HL-60 (cell line): ENCODE data around the gene CLOCK.

Experiments
- DNase-seq, 2 experiments: peaks; one replicate each; pipeline ENCODE4 v3.0.0-alpha.2; 2010 to 2020; ENCODE audit warnings: low read depth in 1 of 2, low spot score in 1 of 2
- H3K27ac ChIP-seq: fragments of 250-450 bp; sonication (Bioruptor Pico); replicated peaks from 2 replicates; pipeline ENCODE4 v1.5.1; 2020; ENCODE audit warnings: mild to moderate bottlenecking, moderate library complexity
- H3K27me3 ChIP-seq: fragments of 250-450 bp; sonication (Bioruptor Pico); 2 replicates; pipeline ENCODE4 v1.5.1; 2021; ENCODE audit warnings: mild to moderate bottlenecking, moderate library complexity; ENCODE audit not compliant: insufficient read depth, poor library complexity, severe bottlenecking
- H3K4me3 ChIP-seq: replicated peaks from 2 replicates; pipeline ENCODE4 v1.5.1; 2011; ENCODE audit warnings: mild to moderate bottlenecking, control low read depth, low read length; ENCODE audit not compliant: insufficient read depth
- GABPA ChIP-seq: IDR thresholded peaks from 2 replicates; pipeline ENCODE4 v1.6.1; 2012; ENCODE audit warnings: low read depth
- POLR2AphosphoS5 ChIP-seq: IDR thresholded peaks from 2 replicates; pipeline ENCODE4 v1.6.1; 2012; ENCODE audit warnings: low read depth
- SPI1 ChIP-seq: IDR thresholded peaks from 2 replicates; pipeline ENCODE4 v1.6.1; 2012; ENCODE audit warnings: low read depth, mild to moderate bottlenecking, borderline replicate concordance
- TF ChIP-seq, protein P1 (sequence below): IDR thresholded peaks from one replicate; pipeline ENCODE4 v1.5.1; 2011; ENCODE audit warnings: low read length, control low read depth, inconsistent platforms; ENCODE audit not compliant: insufficient read depth
- TF ChIP-seq, protein P2 (sequence below): IDR thresholded peaks from 2 replicates; pipeline ENCODE4 v1.6.1; 2012; ENCODE audit warnings: low read depth; ENCODE audit not compliant: insufficient replicate concordance

Gene CLOCK

DNA sequence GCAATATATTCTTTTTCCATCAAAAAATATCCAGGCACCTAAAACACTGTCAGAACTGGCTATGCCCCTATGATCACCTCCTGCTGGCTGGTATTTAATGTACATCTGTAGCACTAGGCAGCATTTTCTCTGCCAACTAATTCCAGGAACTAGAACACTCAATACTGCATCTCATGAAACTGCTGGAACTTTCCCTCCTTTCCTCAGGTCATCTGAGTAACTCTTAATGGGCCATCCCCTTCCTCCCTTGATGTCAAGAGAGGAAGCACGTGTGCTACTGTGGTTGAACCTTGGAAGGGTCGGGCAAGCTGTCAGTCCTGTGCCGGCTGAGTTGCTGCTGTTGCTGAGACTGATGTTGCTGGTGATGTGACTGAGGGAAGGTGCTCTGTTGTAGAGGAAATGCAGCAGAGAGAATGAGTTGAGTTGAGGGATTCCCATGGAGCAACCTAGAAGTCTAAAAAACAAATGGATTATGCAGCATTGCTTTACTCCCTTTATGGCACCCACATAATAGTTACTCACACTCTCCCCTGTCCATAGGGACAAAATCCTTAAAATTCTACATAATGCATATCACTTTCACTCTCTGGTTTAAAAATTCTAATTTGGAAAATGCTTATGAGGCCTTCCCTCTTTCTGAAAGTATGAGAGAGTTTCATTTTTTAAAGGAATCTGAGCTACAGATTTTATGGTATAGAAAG is 111.4 kb downstream of the CLOCK start:
- peak in 1 of 2 experiments; percentile 19 for DNase-seq
- 0 out of 2 replicates have a peak, but pooled peaks have one; percentile 31 for TF ChIP-seq POLR2AphosphoS5
- TF ChIP-seq SPI1: no peak
- H3K27ac ChIP-seq: no peak overlapping the region
- no peaks in the 10 kb centered on the region for H3K27me3 ChIP-seq
- no peak overlapping the region for H3K4me3 ChIP-seq

DNA sequence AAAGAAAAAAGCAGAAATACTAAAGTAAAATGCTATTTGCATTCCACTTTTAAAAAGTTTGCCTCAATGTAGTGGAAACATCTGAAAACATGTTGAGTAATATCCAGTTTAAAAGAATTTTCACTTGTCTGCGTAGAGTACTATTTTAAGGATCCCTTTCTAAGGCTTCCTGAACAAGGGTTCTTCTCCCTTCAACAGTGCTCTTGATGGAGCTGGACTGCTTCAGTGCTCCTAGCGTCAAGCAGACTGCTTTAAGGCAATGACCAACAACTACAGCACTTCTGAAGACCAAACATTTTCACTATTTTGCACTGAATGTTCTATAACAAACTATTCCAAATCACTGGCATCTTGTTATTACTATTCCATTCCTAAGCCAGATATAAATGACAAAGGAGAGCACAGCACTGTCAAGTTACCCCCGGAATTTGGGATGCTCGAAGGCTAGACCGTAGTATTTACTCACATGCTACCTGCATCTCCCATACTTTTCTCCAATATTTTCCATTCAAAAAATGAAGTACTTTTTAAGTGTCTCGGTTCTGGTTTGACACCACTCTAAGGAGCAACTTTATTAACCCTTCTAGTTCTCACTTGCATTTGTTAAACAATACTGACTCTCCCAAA is 114.9 kb downstream of the CLOCK start:
- no peak for DNase-seq
- no peak overlapping the region for H3K4me3 ChIP-seq
- TF ChIP-seq SPI1 (no peak), GABPA (no peak), POLR2AphosphoS5 (no peak)
- TF ChIP-seq, protein P1, sequence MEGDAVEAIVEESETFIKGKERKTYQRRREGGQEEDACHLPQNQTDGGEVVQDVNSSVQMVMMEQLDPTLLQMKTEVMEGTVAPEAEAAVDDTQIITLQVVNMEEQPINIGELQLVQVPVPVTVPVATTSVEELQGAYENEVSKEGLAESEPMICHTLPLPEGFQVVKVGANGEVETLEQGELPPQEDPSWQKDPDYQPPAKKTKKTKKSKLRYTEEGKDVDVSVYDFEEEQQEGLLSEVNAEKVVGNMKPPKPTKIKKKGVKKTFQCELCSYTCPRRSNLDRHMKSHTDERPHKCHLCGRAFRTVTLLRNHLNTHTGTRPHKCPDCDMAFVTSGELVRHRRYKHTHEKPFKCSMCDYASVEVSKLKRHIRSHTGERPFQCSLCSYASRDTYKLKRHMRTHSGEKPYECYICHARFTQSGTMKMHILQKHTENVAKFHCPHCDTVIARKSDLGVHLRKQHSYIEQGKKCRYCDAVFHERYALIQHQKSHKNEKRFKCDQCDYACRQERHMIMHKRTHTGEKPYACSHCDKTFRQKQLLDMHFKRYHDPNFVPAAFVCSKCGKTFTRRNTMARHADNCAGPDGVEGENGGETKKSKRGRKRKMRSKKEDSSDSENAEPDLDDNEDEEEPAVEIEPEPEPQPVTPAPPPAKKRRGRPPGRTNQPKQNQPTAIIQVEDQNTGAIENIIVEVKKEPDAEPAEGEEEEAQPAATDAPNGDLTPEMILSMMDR: no peak
- TF ChIP-seq, protein P2, sequence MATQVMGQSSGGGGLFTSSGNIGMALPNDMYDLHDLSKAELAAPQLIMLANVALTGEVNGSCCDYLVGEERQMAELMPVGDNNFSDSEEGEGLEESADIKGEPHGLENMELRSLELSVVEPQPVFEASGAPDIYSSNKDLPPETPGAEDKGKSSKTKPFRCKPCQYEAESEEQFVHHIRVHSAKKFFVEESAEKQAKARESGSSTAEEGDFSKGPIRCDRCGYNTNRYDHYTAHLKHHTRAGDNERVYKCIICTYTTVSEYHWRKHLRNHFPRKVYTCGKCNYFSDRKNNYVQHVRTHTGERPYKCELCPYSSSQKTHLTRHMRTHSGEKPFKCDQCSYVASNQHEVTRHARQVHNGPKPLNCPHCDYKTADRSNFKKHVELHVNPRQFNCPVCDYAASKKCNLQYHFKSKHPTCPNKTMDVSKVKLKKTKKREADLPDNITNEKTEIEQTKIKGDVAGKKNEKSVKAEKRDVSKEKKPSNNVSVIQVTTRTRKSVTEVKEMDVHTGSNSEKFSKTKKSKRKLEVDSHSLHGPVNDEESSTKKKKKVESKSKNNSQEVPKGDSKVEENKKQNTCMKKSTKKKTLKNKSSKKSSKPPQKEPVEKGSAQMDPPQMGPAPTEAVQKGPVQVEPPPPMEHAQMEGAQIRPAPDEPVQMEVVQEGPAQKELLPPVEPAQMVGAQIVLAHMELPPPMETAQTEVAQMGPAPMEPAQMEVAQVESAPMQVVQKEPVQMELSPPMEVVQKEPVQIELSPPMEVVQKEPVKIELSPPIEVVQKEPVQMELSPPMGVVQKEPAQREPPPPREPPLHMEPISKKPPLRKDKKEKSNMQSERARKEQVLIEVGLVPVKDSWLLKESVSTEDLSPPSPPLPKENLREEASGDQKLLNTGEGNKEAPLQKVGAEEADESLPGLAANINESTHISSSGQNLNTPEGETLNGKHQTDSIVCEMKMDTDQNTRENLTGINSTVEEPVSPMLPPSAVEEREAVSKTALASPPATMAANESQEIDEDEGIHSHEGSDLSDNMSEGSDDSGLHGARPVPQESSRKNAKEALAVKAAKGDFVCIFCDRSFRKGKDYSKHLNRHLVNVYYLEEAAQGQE: no peak
- H3K27ac ChIP-seq: no peak overlapping the region
- H3K27me3 ChIP-seq: no peaks in the 10 kb centered on the region

DNA sequence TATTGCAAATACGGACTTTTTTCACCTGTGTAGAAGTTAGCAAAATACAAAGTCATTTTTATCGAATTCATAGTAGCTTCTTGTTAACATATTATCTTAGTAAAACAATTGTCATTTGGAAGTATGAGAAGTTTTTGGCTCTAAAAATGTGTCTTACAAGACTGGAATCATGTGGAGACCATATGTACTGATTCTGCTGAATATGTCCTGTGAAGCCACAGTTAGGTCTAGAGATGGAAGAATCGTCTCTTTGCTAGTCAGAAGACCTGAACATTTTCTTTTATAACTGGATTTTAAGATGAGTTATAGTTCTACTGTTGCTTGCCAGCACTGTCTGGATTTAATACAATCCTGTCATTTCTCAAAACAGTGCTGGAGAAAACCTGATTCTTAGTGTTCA is 121.9 kb downstream of the CLOCK start:
- DNase-seq: no peak
- no peaks in the 10 kb centered on the region for H3K27me3 ChIP-seq
- TF ChIP-seq, protein P1: no peak
- TF ChIP-seq, protein P2: no peak
- TF ChIP-seq POLR2AphosphoS5 (no peak), SPI1 (no peak), GABPA (no peak)
- H3K4me3 ChIP-seq: no peak overlapping the region
- H3K27ac ChIP-seq: no peak overlapping the region

DNA sequence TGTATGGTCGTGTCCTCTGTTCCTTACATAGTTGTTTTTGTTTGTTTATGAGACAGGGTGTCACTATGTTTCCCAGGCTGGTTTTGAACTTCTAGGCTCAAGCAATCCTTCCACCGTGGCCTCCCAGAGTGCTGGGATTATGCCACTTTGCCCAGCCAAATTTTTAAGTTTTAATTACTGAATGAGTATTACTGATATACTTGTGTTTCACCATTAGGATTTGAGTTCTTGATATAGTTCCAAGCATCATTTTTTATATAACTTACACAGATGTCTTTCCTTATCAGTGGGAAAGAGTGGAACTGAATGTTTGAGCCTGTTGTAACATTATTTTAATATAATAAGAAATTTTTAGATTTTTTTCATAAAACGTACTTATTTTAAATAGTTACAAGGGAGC is 130.5 kb downstream of the CLOCK start:
- Histone ChIP-seq H3K4me3 (no peak overlapping the region), H3K27ac (no peak overlapping the region), H3K27me3 (no peaks in the 10 kb centered on the region)
- no peak for DNase-seq
- TF ChIP-seq, protein P1: no peak
- TF ChIP-seq, protein P2: no peak
- TF ChIP-seq POLR2AphosphoS5 (no peak), SPI1 (no peak), GABPA (no peak)
